Measurements from ENCODE around the gene FLYWCH1. TPM values are rescaled to one million over a fixed set of nuclear protein-coding genes. Genes with fewer than 3 reads are reported as not detected.
A peak's percentile ranks its signal among the peaks of the same experiment; 100 is the strongest.

The FLYWCH1 gene
- total and polyA plus RNA-seq, 9 of the 15 experiments (the other 6 are each of a cell fraction or from before 2014, with no cell fraction given) = 0.18 to 33.6 (median 11.3) TPM

DNA sequence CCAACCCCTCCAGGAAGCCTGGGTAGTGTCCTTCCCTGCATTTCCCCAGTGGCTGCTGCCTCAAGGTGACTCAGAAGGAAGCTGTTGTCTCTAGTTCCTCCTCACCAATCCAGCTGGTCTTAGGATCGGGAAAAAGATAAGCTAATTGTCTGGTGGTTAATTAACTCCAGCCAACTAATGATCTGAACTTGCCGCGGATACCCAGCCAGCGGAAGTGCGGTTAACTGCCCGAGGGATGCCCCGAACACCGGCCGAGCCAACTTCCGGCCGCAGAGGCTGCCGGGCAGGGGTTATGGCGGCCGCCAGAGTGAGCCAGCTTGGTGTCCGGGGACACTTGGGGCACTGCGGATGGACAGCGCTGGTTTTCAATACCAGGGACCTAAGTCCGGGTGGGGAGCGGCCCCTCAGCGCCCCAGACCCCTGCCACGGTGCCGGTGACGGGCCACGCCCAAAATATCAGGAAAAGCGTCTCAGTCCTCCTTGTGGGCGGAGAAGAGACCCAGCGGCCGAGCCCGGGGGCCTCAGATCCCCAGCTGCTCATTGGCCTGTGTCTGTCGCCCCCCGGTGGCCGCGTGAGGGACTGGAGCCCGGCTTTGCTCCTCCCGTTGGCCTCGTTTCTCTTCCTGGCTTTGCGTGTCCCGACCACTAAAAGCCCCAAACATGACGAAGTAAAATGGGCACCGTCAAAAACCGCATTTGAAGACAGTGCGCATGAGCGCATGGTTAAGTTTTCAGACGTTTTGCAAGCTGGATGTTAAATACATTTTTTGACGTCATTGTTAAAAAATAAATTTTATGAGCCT, 43.5 kb upstream of the FLYWCH1 start (continued):
- TF ChIP-seq ZNF444 (CRISPR knock-in tag; IDR thresholded peaks at IDR 0.05) (no peak), ELF4 (CRISPR knock-in tag; IDR thresholded peaks at IDR 0.05) (peak; percentile 81; the same call in 1 of the 2 replicates), KAT8 (IDR thresholded peaks at IDR 0.05; ENCODE audit: low read depth) (no peak), RBM34 (IDR thresholded peaks at IDR 0.05; ENCODE audit: borderline replicate concordance, insufficient read depth, low read length) (no peak), MIER1 (IDR thresholded peaks at IDR 0.05; ENCODE audit: low read depth) (peak; percentile 19; the same call in 1 of the 2 replicates), HNRNPUL1 (IDR thresholded peaks at IDR 0.05; ENCODE audit: low read length) (no peak), GABPB1 (CRISPR knock-in tag; IDR thresholded peaks at IDR 0.05) (peak; percentile 96), CHCHD3 (CRISPR knock-in tag; IDR thresholded peaks at IDR 0.05) (no peak), EHMT2 (IDR thresholded peaks at IDR 0.05) (peak; percentile 92), ZNF551 (CRISPR knock-in tag; IDR thresholded peaks at IDR 0.05) (no peak), ILK (tag; IDR thresholded peaks at IDR 0.05; ENCODE audit: borderline replicate concordance, low read depth) (no peak), DIDO1 (tag; IDR thresholded peaks at IDR 0.05; ENCODE audit: low read depth) (peak; percentile 63; the same call in 1 of the 2 replicates), TARDBP (IDR thresholded peaks at IDR 0.05) (no peak; the same call in 1 of the 2 replicates), SREBF1 (IDR thresholded peaks at IDR 0.05; ENCODE audit: borderline replicate concordance, low read depth, low read length) (no peak), SIN3B (IDR thresholded peaks at IDR 0.05; ENCODE audit: low read depth) (peak; percentile 99), ZNF134 (CRISPR knock-in tag; conservative IDR thresholded peaks at IDR 0.05) (peak; percentile 65; the same call in 1 of the 2 replicates), ZNF165 (CRISPR knock-in tag; IDR thresholded peaks at IDR 0.05; ENCODE audit: borderline replicate concordance) (peak; percentile 88), RAD51 (IDR thresholded peaks at IDR 0.05; ENCODE audit: borderline replicate concordance, low read depth) (no peak), ZNF239 (CRISPR knock-in tag; IDR thresholded peaks at IDR 0.05) (no peak; the same call in 1 of the 2 replicates), CEBPB (tag; IDR thresholded peaks at IDR 0.05) (no peak), NCOA2 (IDR thresholded peaks at IDR 0.05; ENCODE audit: partially characterized antibody in 2 of 2) (no peak)
- TF ChIP-seq, protein P1, sequence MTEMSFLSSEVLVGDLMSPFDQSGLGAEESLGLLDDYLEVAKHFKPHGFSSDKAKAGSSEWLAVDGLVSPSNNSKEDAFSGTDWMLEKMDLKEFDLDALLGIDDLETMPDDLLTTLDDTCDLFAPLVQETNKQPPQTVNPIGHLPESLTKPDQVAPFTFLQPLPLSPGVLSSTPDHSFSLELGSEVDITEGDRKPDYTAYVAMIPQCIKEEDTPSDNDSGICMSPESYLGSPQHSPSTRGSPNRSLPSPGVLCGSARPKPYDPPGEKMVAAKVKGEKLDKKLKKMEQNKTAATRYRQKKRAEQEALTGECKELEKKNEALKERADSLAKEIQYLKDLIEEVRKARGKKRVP (CRISPR knock-in tag; IDR thresholded peaks at IDR 0.05) = peak; percentile 68
- TF ChIP-seq, protein P2, sequence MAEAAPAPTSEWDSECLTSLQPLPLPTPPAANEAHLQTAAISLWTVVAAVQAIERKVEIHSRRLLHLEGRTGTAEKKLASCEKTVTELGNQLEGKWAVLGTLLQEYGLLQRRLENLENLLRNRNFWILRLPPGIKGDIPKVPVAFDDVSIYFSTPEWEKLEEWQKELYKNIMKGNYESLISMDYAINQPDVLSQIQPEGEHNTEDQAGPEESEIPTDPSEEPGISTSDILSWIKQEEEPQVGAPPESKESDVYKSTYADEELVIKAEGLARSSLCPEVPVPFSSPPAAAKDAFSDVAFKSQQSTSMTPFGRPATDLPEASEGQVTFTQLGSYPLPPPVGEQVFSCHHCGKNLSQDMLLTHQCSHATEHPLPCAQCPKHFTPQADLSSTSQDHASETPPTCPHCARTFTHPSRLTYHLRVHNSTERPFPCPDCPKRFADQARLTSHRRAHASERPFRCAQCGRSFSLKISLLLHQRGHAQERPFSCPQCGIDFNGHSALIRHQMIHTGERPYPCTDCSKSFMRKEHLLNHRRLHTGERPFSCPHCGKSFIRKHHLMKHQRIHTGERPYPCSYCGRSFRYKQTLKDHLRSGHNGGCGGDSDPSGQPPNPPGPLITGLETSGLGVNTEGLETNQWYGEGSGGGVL (CRISPR knock-in tag; IDR thresholded peaks at IDR 0.05) = no peak
- TF ChIP-seq, protein P3, sequence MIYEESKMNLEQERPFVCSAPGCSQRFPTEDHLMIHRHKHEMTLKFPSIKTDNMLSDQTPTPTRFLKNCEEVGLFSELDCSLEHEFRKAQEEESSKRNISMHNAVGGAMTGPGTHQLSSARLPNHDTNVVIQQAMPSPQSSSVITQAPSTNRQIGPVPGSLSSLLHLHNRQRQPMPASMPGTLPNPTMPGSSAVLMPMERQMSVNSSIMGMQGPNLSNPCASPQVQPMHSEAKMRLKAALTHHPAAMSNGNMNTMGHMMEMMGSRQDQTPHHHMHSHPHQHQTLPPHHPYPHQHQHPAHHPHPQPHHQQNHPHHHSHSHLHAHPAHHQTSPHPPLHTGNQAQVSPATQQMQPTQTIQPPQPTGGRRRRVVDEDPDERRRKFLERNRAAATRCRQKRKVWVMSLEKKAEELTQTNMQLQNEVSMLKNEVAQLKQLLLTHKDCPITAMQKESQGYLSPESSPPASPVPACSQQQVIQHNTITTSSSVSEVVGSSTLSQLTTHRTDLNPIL (CRISPR knock-in tag; IDR thresholded peaks at IDR 0.05) = 0 out of 2 replicates have a peak, but pooled peaks have one; percentile 60
- TF ChIP-seq, protein P4, sequence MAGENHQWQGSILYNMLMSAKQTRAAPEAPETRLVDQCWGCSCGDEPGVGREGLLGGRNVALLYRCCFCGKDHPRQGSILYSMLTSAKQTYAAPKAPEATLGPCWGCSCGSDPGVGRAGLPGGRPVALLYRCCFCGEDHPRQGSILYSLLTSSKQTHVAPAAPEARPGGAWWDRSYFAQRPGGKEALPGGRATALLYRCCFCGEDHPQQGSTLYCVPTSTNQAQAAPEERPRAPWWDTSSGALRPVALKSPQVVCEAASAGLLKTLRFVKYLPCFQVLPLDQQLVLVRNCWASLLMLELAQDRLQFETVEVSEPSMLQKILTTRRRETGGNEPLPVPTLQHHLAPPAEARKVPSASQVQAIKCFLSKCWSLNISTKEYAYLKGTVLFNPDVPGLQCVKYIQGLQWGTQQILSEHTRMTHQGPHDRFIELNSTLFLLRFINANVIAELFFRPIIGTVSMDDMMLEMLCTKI (IDR thresholded peaks at IDR 0.05; ENCODE audit: partially characterized antibody) = no peak

All from K562 (cell line).